ACHN (cell line): ENCODE measurements around the gene CSN2.
"Not testable (repeated sequence)": the region's sequence is repeated elsewhere in the genome, so short reads cannot be mapped to it uniquely, and the experiment has no call there.

Experiments used
- DNase-seq: peaks from one replicate; pipeline ENCODE4 v3.0.0-alpha.2; 2015
- in situ Hi-C: cut with HindIII; loops from 2 replicates; pipeline ENCODE4 v1.10.0; 2017; ENCODE audit warnings: low sequenced_read_pairs, low pct_ligation_motif_present, low pct_unique_long_range_greater_than_20kb

The CSN2 gene, protein sequence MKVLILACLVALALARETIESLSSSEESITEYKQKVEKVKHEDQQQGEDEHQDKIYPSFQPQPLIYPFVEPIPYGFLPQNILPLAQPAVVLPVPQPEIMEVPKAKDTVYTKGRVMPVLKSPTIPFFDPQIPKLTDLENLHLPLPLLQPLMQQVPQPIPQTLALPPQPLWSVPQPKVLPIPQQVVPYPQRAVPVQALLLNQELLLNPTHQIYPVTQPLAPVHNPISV

DNA sequence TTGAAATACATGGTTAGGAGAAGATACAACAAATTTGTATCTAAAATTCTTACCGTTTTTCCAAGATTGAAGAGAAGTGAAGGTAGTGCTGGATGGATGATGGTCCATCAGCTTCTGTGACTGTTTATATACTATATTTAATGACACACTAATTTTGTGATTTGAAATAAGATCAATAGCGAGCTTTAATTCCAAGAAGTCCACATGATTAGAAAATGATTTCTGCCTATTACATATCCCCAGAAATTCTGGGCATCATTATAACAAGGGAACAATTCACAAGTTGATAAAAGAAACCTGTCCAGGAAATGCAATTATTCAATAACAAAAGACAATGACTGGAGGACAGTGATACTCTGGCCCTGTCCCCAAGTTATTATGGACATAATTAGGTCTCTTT, at the start of gene CSN2:
Gene CSN2, minus strand, starts transcription at position 101 of the 400 bp plus-strand sequence. CDS start 4,733 bp downstream, outside the sequence.
- DNase-seq: no peak
- in situ Hi-C loops: no loop called here

DNA sequence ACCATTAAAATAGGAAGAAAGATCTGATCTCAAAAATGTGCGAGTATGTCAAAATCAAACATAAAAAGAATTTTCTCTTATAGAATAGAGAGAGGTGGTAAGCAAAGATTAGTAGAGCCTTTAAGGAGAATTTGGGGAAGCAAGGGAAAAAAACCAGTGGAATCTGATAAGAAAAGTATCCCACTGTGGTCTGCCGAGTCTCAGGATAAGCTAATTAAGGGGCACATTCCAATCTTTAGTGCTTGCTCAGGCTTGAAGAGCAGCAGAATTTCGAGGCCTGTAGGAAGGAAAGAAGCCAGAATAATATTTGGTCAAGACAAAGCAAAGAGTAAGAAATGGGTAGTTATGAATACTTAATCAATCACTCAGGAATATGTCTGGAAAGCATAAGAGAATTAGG, 43.2 kb upstream of the CSN2 start:
- in situ Hi-C loops: no loop called here
- no peak for DNase-seq

DNA sequence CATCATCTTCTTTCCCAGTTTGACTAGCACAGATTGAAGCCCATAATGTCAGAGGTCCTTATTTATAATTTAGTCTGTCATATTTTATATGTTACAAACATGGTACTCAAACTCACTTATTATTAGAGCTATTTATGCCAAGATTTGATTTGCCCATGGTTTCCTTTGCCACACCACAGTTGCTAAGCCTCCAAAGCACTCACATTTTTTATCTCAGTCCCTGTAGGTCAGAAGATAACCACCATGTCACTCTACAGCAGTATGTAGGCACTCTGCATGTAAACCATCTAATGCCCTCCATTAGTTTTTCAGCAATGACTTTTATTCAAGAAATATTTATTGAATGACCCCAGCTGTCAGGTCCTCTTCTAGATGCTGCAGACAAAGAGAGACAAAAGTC, 37.0 kb upstream of the CSN2 start:
- in situ Hi-C loops: no loop called here
- no peak for DNase-seq

DNA sequence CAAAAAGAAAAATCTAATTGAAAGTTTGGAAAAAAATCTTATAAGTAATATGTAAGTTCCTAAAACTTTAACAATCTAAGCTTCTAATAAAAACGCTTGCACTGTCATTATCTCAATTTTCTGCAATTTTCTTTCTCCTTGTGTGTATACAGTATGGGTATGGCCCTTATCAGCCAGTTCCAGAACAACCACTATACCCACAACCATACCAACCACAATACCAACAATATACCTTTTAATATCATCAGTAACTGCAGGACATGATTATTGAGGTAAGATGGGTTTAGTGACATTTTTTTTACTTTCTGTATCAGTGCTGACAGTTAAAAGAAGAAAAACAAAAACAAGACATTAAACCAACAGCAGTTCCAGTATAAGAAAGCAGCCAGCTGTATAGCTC, 35.2 kb upstream of the CSN2 start:
- no peak for DNase-seq
- in situ Hi-C loops: no loop called here

- in situ Hi-C loops: no loop called here
- DNase-seq: no peak
Observed at GRCh38 chr4:69999420-69999819, 33.9 kb upstream of the CSN2 start.

DNA sequence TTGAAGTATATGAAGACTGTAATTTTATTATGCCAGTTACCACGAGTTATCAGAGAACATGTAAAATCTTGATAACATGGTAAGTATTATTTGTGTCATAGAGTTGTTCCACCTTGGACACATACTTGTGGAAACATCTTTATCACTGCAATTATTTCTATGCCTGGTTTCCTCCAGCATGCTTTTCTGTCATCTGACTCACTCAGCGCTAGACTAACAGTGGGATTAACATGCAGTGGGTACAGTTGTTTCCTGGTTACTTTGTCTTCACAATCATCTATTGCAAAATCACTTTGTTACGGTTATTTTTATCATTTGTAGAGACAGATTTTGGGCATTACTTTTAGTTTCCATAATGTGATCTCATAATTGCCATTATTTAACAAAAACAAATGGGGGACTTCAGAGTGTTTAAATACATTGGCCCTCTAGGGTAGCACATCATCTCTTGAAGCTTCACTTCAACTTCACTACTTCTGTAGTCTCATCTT, 30.0 kb upstream of the CSN2 start, which contains the start of gene STATH:
Gene STATH, plus strand, starts transcription at position 441 of the 491 bp plus-strand sequence. CDS start 2,472 bp downstream, outside the sequence.
- no peak for DNase-seq
- in situ Hi-C loops: no loop called here

DNA sequence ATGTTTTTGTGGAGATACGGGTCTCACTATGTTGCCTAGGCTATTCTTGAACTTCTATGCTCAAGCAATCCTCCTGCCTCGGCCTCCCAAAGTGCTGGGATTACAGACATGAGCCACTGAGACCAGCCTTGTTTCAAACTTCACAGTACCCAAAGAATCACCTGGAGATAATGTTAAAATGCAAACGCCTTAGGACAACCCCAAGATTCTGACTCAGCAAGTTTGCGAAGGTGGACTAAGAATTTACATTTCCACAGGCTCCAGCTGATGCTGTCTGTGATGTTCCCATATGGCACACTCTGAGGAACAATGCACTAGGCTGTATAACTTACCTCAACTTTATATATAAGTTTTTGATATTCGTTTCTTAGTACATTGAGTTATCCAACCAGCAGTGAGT, 29.3 kb upstream of the CSN2 start:
- in situ Hi-C loops: no loop called here
- DNase-seq: no peak

DNA sequence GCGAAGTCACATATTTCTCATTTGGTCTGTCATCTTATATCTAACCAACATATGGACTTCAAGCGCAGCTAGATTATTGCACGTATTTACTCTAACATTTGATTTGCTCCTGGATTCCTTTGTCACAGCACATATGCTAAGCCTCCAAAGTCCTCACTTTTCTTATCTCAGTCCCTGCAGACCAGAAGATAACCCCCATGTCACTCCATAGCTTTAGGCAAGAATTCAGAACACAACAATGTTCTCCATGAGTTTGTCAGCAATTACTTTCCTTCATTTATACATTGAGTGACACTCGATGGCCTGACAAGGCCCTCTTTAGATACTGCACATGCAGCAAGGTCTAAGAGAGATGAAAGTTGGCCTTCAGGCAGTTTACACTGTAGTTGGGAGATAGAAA, 25.5 kb upstream of the CSN2 start:
- DNase-seq: no peak
- in situ Hi-C loops: no loop called here

DNA sequence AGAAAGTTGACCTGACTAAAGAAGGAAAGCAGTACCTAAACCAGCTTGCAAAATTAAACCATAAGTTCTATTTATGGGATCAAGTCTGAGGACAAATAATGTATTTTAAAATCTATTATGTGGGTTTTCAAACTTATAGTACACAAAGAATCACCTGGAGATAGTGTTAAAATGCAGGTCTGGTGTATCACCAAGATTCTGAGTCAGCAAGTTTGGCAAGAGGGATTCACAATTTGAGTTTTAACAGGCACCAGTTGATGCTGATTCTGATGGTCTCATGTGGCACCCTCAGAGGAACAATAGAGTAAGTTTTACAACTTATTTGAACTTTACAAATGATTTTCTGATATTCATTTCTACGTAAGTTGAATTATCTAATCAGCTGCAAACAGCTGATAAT, 21.1 kb upstream of the CSN2 start:
- no peak for DNase-seq
- in situ Hi-C loops: no loop called here

DNA sequence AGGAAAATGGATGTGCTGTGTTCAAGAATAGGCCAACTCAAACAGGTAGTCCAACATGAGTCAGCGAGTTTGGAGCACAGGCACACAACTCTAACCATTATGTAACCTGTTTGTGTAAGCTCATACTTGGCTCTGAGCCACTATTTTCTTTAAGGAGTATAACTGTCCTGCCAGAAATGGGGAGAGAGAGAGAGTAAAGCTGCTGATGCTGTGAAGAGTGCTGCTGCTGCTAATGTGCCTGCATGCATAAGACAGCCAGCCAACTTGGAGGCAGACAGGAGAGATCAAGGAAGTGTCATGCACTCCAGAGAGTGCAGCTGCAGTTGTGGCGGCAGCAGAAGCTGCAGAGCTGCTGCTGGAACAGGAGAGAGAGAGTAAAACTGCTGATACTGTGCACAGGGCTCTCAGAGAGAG, 18.5 kb upstream of the CSN2 start:
- in situ Hi-C loops: no loop called here
- DNase-seq: no peak

DNA sequence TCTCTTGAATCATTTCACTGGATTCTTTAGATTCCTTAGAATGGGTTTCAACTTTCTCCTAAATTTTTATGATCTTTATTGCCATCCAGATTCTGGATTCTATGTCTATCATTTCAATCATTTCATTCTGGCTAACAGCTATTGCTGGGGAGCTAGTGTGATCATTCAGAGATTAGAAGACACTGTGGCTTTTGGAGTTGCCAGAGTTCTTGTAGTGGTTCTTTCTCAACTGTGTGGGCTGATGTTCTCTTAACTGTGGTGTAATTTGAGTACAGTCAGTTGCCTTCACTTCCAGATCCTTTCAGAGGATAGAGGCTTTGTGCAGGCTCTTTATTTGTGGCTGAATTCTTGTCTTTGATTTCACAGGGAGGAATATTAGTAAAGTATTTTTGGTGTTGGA, 12.1 kb upstream of the CSN2 start:
- in situ Hi-C loops: no loop called here
- DNase-seq: no peak

DNA sequence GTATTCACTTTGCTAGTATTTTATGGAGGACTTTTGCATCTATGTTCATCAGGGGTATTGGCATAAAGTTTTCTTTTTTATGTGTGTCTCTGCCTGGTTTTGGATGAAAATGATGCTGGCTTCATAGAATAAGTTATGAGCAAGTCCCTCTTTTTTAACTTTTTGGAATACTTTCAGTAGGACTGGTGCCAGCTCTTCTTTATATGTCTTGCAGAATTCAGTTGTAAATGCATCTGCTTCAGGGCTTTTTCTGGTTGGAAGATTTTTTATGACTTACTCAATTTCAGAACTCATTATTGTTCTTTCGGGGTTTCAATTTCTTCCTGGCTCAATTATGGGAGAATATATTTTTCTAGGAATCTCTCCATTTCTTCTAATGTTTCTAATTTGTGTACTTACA, 9.1 kb upstream of the CSN2 start:
- in situ Hi-C loops: no loop called here
- DNase-seq: no peak

- in situ Hi-C loops: no loop called here
- DNase-seq: no peak
Observed at GRCh38 chr4:69970071-69970470, 4.5 kb upstream of the CSN2 start.

DNA sequence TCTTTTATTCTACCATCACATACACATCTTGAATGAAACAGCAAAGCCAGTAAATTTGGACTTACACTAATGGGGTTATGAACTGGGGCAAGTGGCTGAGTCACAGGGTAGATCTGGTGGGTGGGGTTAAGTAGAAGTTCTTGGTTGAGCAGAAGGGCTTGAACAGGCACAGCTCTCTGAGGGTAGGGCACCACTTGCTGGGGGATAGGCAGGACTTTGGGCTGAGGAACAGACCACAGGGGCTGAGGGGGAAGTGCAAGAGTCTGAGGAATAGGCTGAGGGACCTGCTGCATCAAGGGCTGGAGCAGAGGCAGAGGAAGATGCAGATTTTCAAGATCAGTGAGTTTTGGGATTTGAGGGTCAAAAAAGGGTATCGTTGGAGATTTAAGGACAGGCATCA, 8.3 kb downstream of the CSN2 start:
- in situ Hi-C loops: no loop called here
- DNase-seq: no peak

- DNase-seq: no peak
- in situ Hi-C loops: no loop called here
Observed at GRCh38 chr4:69951602-69952001, 13.9 kb downstream of the CSN2 start.

- no peak for DNase-seq
- in situ Hi-C loops: no loop called here
Observed at GRCh38 chr4:69936566-69936965, 29.0 kb downstream of the CSN2 start.

DNA sequence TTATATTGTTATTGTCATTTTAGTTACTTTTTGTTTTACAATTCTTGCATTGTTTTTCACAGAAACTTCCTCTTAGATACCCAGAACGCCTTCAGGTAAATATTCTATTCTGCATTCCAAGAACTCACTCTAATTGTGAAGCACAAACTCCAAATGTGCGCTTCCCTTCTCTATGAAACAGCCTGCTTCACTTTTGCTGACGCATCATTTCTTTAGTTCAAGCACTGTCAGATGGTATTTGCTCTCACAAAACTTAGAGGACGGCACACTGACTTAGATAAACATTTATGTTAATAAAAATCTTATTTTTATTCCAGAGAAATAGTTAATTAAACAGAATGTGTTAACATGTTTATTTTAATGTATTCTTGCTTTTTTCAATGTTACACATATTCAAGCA, 31.4 kb downstream of the CSN2 start:
- no peak for DNase-seq
- in situ Hi-C loops: no loop called here

DNA sequence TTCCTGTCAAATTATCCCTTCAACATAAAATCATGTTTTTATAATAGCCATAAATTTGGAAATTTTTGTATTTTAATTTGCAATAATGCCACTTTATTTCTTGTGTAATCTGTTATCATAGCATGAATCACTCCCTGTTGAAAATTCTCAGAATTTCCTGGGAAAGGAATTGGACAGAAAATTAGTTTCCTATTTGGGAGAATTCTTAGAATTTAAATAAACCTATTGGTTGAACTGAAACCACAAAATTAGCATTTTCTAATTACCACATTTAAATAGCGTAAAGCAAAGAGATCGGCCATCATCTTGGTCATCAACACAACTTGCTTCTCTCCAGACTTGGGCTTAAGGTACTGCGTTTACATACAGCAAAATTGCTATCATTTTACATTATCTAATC, 34.8 kb downstream of the CSN2 start, which contains the start of gene CSN1S1:
Gene CSN1S1, plus strand, starts transcription at position 301 of the 400 bp plus-strand sequence. CDS start 1,488 bp downstream, outside the sequence.
- in situ Hi-C loops: no loop called here
- no peak for DNase-seq

GRCh38 chr4:69923782-69924410, 41.6 kb downstream of the CSN2 start:
- in situ Hi-C loops, DNase-seq: not testable (repeated sequence)

DNA sequence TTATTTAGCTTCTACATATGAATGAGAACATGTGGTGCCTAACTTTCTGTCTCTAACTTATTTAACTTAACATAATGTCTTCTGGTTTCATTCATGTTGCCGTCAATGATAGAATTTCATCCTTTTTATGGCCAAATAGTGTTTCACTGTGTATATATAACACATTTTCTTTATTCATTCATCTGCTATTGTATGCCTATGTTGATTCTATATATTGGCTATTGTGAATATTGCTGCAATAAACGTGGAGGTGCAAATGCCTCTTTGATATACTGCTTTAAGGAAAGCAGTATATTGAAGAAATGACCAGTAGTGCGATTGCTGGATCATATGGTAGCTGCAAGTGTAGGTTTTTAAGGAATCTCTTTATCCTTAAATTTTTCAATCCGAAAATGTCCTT, 44.7 kb downstream of the CSN2 start:
- in situ Hi-C loops: no loop called here

More for the DNA sequence above, 44.7 kb downstream of the CSN2 start:
- DNase-seq: no peak
